SK-N-SH (cell line): ENCODE measurements around the gene OR13C9.

Experiments
- CTCF ChIP-seq: fragments of 200-600 bp; sonication (generic); IDR thresholded peaks from 2 replicates; pipeline ENCODE4 v1.6.1; 2017; ENCODE audit warnings: antibody characterized with exemption, mild to moderate bottlenecking, moderate library complexity
- EP300 ChIP-seq, 2 experiments: IDR thresholded peaks; 2 replicates each; pipeline versions ENCODE4 v1.4.0 to v1.6.1; 2012; ENCODE audit warnings: borderline replicate concordance in 1 of 2, low read depth in 1 of 2, low read length in 1 of 2
- GABPA ChIP-seq: IDR thresholded peaks from 2 replicates; pipeline ENCODE4 v1.4.0; 2012; ENCODE audit warnings: low read depth, mild to moderate bottlenecking
- JUND ChIP-seq: IDR thresholded peaks from 2 replicates; pipeline ENCODE4 v1.4.0; 2012
- PBX3 ChIP-seq: IDR thresholded peaks from 2 replicates; pipeline ENCODE4; 2012
- RAD21 ChIP-seq: IDR thresholded peaks from 2 replicates; pipeline ENCODE4 v1.6.1; 2012; ENCODE audit warnings: mild to moderate bottlenecking, low read length
- REST ChIP-seq: IDR thresholded peaks from 2 replicates; pipeline ENCODE4 v1.6.1; 2012; ENCODE audit warnings: mild to moderate bottlenecking, low read depth, low read length, moderate library complexity
- RXRA ChIP-seq: IDR thresholded peaks from 2 replicates; pipeline ENCODE4 v1.4.0; 2012; ENCODE audit warnings: low read depth, mild to moderate bottlenecking, borderline replicate concordance
- ZBTB33 ChIP-seq: IDR thresholded peaks from 2 replicates; pipeline ENCODE4 v1.4.0; 2012; ENCODE audit warnings: low read depth, borderline replicate concordance

GRCh38 chr9:104658496-104659195, 40.6 kb upstream of the OR13C9 start:
- TF ChIP-seq REST, result no peak
- no peak for TF ChIP-seq RXRA
- no peak for TF ChIP-seq CTCF
- no peak for TF ChIP-seq RAD21
- no peak for TF ChIP-seq EP300 (IDR thresholded peaks at IDR 0.05; ENCODE audit: borderline replicate concordance in 1 of 2, low read depth in 1 of 2, low read length in 1 of 2)
- TF ChIP-seq GABPA, result no peak
- no peak for TF ChIP-seq PBX3
- no peak for TF ChIP-seq JUND
- TF ChIP-seq ZBTB33, result no peak
